Right lobe of liver (tissue), 4 donors: ENCODE data around the gene GABRR2.

Experiments used
- CTCF ChIP-seq, 4 donors: fragments of 200-600 bp in 3 of 4; fragments of 450-650 bp in 1 of 4; IDR thresholded peaks; one replicate each; pipeline versions ENCODE4 v1.5.1 to v1.8.0; 2016 to 2022; ENCODE audit warnings: antibody characterized with exemption in 4 of 4, mild to moderate bottlenecking in 2 of 4
- POLR2A ChIP-seq: fragments of 450-650 bp; IDR thresholded peaks from one replicate; pipeline ENCODE4 v1.6.1; 2017; ENCODE audit warnings: antibody characterized with exemption, mild to moderate bottlenecking
- donor health status: DM: no; HTN: no; CAD: no.
- donor health status: DM: no; HTN: no; CAD: no.
- donor health status: DM: no; HTN: yes; CAD: no.

GRCh38 chr6:89260832-89261231 is 54.3 kb downstream of the GABRR2 start:
- TF ChIP-seq CTCF (IDR thresholded peaks at IDR 0.05) (no peak), POLR2A (no peak)
